GM23338 (cell line): Measurements from ENCODE around the gene HHAT.

ENCODE experiments used
- EZH2 ChIP-seq: fragments of 200-600 bp; sonication (generic); IDR thresholded peaks from one replicate; pipeline ENCODE4 v1.8.0; 2017; ENCODE audit warnings: antibody characterized with exemption, mild to moderate bottlenecking, low read depth; ENCODE audit not compliant: unreplicated experiment
- POLR2AphosphoS5 ChIP-seq: IDR thresholded peaks from 2 replicates; pipeline ENCODE4 v1.6.1; 2016; ENCODE audit warnings: antibody characterized with exemption, low read depth

GRCh38 chr1:210328746-210329503 is at the start of gene HHAT:
- TF ChIP-seq EZH2 (peak; percentile 21), POLR2AphosphoS5 (peak; percentile 70)
